ENCODE results near the gene OTUD7B. TPM values are rescaled to one million over a fixed set of nuclear protein-coding genes. Genes with fewer than 3 reads are reported as not detected.

OTUD7B gene
- total and polyA plus RNA-seq, 10 of the 15 experiments (the other 5 are each of a cell fraction or from before 2014, with no cell fraction given) = 1.7 to 24.9 (median 6.6) TPM

- TF ChIP-seq BCLAF1 (IDR thresholded peaks at IDR 0.05) = no peak
- TF ChIP-seq RB1 (IDR thresholded peaks at IDR 0.05; ENCODE audit: borderline replicate concordance) = no peak
- TF ChIP-seq ZNF217 (IDR thresholded peaks at IDR 0.05) = no peak
- TF ChIP-seq SIX5 (IDR thresholded peaks at IDR 0.05; ENCODE audit: low read depth, low read length, severe bottlenecking) = no peak
These were observed 86.9 kb downstream of the OTUD7B start (continued) for GRCh38 chr1:149923626-149924025.

DNA sequence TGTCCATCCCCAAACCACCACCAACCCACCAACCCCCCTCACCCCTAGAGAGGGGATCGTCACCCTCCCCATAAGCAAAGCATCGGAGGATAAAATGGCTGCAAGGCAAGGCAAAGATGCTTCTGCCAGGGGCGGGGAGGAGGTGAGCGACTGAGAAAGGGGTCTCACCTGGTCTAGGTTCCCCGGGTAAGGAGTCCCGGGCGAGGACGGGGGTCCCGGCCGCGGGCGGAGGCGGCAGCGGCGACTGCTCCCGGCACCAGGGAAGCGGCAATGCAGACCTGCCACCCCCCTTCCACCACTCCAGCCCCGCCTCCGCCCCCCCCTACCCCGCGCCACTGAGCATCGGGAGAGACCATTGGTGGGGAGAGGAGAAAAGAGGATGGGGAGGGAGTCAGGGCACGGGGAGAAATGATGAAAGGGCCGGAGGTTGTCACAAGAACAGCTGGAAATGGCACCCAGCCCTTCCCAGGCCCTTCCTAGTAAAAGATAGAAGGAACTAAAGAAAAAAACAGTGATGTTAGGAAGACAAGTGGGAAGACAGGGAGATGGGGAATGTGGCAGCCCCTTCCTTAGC lies 92.9 kb downstream of the OTUD7B start, which contains the start of gene SV2A:
TSS of gene SV2A (minus strand) at position 274 of the 574 bp plus-strand sequence. CDS start 4,004 bp downstream, outside the sequence.
- Histone ChIP-seq H3K27ac (ENCODE audit: control insufficient read depth, insufficient read depth) (no peak within 1 kb of the TSS), H3K4me1 (ENCODE audit: control insufficient read depth, insufficient read depth, low read length) (peaks cover 10% of the 10 kb centered on the region; the same call in 1 of the 2 replicates), H3K36me3 (ENCODE audit: control insufficient read depth in 2 of 2, insufficient read depth in 2 of 2, low read length in 1 of 2) (no peaks in the 10 kb centered on the region), H4K20me1 (ENCODE audit: control insufficient read depth, insufficient read depth) (no peaks in the 10 kb centered on the region), H3K4me3 (peak within 1 kb of the TSS; percentile 32; the same call in 1 of the 2 replicates), H3K4me2 (ENCODE audit: control insufficient read depth, insufficient read depth) (peak within 1 kb of the TSS; percentile 32), H2AFZ (ENCODE audit: control insufficient read depth, low read depth, low read length) (peak within 1 kb of the TSS; percentile 37; the same call in 1 of the 2 replicates), H3K27me3 (replicated peaks in 1 of 2; ENCODE audit: control insufficient read depth in 2 of 2, insufficient read depth in 2 of 2, low read length in 1 of 2) (peaks cover 0 to 3% of the 10 kb centered on the region in 2 experiments; a peak in 2 of 4 replicates), H3K9ac (ENCODE audit: control insufficient read depth, insufficient read depth, low read length) (no peak within 1 kb of the TSS), H3K9me3 (replicated peaks; ENCODE audit: control insufficient read depth, insufficient read depth, low read length) (no peaks in the 10 kb centered on the region), H3K79me2 (ENCODE audit: control insufficient read depth, insufficient read depth, low read length) (no peaks in the 10 kb centered on the region)
- RAD21 ChIA-PET (ENCODE audit: unreplicated experiment) = no interaction called here
- TF ChIP-seq STAT1 (conservative IDR thresholded peaks at IDR 0.05) = no peak
- TF ChIP-seq POLR2A (IDR thresholded peaks at IDR 0.05; ENCODE audit: low read depth, low read length) = peak; percentile 63
- no peak for TF ChIP-seq TBL1XR1 (IDR thresholded peaks at IDR 0.05; ENCODE audit: low read depth, low read length)
- no peak for TF ChIP-seq SMARCA5 (IDR thresholded peaks at IDR 0.05)
- TF ChIP-seq, protein P1, sequence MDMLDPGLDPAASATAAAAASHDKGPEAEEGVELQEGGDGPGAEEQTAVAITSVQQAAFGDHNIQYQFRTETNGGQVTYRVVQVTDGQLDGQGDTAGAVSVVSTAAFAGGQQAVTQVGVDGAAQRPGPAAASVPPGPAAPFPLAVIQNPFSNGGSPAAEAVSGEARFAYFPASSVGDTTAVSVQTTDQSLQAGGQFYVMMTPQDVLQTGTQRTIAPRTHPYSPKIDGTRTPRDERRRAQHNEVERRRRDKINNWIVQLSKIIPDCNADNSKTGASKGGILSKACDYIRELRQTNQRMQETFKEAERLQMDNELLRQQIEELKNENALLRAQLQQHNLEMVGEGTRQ (IDR thresholded peaks at IDR 0.05; ENCODE audit: borderline replicate concordance, low read depth, low read length) = no peak
- 0 out of 2 replicates have a peak, but pooled peaks have one; percentile 6 for TF ChIP-seq EED (IDR thresholded peaks at IDR 0.05; ENCODE audit: low read depth)
- no peak for TF ChIP-seq KDM1A (IDR thresholded peaks at IDR 0.05; ENCODE audit: borderline replicate concordance)
- TF ChIP-seq YY1 (IDR thresholded peaks at IDR 0.05; ENCODE audit: low read depth, low read length) = peak; percentile 70; the same call in 1 of the 2 replicates
- in situ Hi-C loops (cut with MboI) (no loop called here), intact Hi-C loops (cut with micrococcal nuclease; ENCODE audit: unreplicated experiment) (no loop called here)
- WGBS (ENCODE audit: insufficient coverage, insufficient replicate concordance, low lambda C conversion rate, missing lambda C conversion rate) = 2% methylated on average over 19 of the region's 24 CpGs
- ATAC-seq = peak; percentile 52
- DNase-seq (ENCODE audit: low read depth, low spot score) = no peak
- BruUV-seq (replicated peaks) = no TSS peak
- CTCF ChIA-PET = no interaction called here
- SMC1A ChIA-PET (ENCODE audit: uncharacterized antibody, unreplicated experiment) = no interaction called here
- POLR2A ChIA-PET = no interaction called here
- FAIRE-seq = no peak
